IMR-90 (cell line): ENCODE measurements around the gene EMCN.

Experiments used
- CHD1 ChIP-seq: IDR thresholded peaks from 2 replicates; pipeline ENCODE4 v1.6.1; 2012; ENCODE audit warnings: low read depth, low read length, improper control_type of control experiment
- CTCF ChIP-seq: conservative IDR thresholded peaks from 2 replicates; pipeline ENCODE4 v1.5.1; 2012; ENCODE audit warnings: mild to moderate bottlenecking, low read depth, low read length, improper control_type of control experiment
- ELK1 ChIP-seq: fragments of 150-350 bp; IDR thresholded peaks from 2 replicates; pipeline ENCODE4 v1.6.1; 2016; ENCODE audit warnings: low read depth, mild to moderate bottlenecking, low read length, moderate library complexity, borderline replicate concordance
- FOS ChIP-seq: fragments of 150-350 bp; IDR thresholded peaks from 2 replicates; pipeline ENCODE4 v1.6.1; 2016; ENCODE audit warnings: low read depth, low read length
- MXI1 ChIP-seq: IDR thresholded peaks from 2 replicates; pipeline ENCODE4 v1.6.1; 2012; ENCODE audit warnings: low read depth, mild to moderate bottlenecking, low read length, moderate library complexity, borderline replicate concordance
- NFE2L2 ChIP-seq: fragments of 150-350 bp; IDR thresholded peaks from 2 replicates; pipeline ENCODE4 v1.6.1; 2016; ENCODE audit warnings: low read depth, mild to moderate bottlenecking, low read length
- POLR2A ChIP-seq: IDR thresholded peaks from 2 replicates; pipeline ENCODE4 v1.6.1; 2012; ENCODE audit warnings: mild to moderate bottlenecking, low read depth, low read length
- RAD21 ChIP-seq: IDR thresholded peaks from 2 replicates; pipeline ENCODE4 v1.6.1; 2012; ENCODE audit warnings: low read length, improper control_type of control experiment
- RFX5 ChIP-seq: IDR thresholded peaks from 2 replicates; pipeline ENCODE4 v1.8.0; 2012; ENCODE audit warnings: low read depth, mild to moderate bottlenecking, low read length, moderate library complexity
- TF ChIP-seq, protein P1 (sequence below): fragments of 150-350 bp; IDR thresholded peaks from 2 replicates; pipeline ENCODE4 v1.6.1; 2017; ENCODE audit warnings: mild to moderate bottlenecking, antibody characterized with exemption, low read length, low read depth

- TF ChIP-seq CTCF = no peak
- no peak for TF ChIP-seq POLR2A
- TF ChIP-seq, protein P1, sequence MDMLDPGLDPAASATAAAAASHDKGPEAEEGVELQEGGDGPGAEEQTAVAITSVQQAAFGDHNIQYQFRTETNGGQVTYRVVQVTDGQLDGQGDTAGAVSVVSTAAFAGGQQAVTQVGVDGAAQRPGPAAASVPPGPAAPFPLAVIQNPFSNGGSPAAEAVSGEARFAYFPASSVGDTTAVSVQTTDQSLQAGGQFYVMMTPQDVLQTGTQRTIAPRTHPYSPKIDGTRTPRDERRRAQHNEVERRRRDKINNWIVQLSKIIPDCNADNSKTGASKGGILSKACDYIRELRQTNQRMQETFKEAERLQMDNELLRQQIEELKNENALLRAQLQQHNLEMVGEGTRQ = no peak
- no peak for TF ChIP-seq RAD21
- no peak for TF ChIP-seq RFX5
- no peak for TF ChIP-seq FOS
- TF ChIP-seq MXI1 = no peak
- no peak for TF ChIP-seq ELK1
- TF ChIP-seq NFE2L2 = no peak
- TF ChIP-seq CHD1 = no peak
Observed at GRCh38 chr4:100362366-100362765, 155.5 kb downstream of the EMCN start.
